Lower leg skin (tissue), 3 donors: ENCODE results near the gene MYL6B.

ENCODE experiments used
- CTCF ChIP-seq, 3 donors: fragments of 450-650 bp; IDR thresholded peaks; one replicate each; pipeline ENCODE4 v1.5.1; 2016; ENCODE audit warnings: antibody characterized with exemption in 3 of 3, mild to moderate bottlenecking in 3 of 3, moderate library complexity in 2 of 3
- POLR2A ChIP-seq, 2 donors: fragments of 450-650 bp; IDR thresholded peaks; one replicate each; pipeline ENCODE4 v1.6.1; 2016 to 2017; ENCODE audit warnings: antibody characterized with exemption in 2 of 2, mild to moderate bottlenecking in 1 of 2, moderate library complexity in 1 of 2

- TF ChIP-seq POLR2A (IDR thresholded peaks at IDR 0.05) (no peak), CTCF (IDR thresholded peaks at IDR 0.05) (no peak)
These were observed 36.4 kb downstream of the MYL6B start for GRCh38 chr12:56188778-56189098.
